ENCODE results near the gene FYN.
"Not testable (repeated sequence)": the region's sequence is repeated elsewhere in the genome, so short reads cannot be mapped to it uniquely, and the experiment has no call there.

FYN gene

DNA sequence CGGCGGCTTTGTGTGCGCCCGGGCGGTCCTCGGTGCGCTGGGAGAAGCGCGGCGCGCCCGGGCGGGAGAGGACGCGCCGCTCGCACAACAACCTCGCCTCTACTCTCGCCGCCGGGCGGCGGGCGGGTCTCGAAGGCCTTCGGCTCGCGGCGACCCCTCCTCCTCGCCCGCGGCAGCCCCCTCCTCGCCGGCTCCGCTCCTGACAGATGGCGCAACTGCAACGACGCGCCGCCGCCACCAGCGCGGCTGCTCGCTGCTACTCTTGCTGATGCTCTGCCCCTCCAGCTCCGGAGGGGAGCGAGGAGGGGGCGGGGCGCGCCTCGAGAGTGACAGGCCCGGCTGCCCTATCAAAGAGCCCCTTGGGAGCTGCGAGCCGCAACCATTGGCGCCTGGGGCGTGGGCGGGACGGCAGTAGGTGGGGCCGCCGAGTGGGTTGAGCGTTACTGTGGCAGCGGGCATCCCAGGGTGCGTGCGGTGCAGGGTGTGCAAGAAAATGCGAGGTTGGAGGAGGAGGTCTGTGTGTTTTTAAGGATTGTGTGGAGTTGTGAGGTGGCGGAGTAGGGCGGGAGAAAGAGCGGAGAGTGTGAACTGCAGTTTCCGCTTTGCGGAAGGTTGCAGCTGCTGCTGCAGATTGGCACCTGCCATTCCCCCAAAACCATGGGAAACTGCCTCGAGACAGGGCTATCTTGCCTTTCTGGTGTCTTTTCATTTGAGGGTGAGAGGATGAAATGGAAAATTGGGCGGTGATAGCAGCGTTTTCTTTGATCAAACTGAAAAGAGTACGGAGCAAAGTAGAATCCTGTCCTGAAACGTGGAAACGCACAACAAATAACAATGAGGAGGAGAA lies at the start of gene FYN:
Gene FYN, minus strand, starts transcription at position 275 of the 847 bp plus-strand sequence. CDS start 153,401 bp downstream, outside the sequence.
- peak; percentile 97 to 98 for DNase-seq

DNA sequence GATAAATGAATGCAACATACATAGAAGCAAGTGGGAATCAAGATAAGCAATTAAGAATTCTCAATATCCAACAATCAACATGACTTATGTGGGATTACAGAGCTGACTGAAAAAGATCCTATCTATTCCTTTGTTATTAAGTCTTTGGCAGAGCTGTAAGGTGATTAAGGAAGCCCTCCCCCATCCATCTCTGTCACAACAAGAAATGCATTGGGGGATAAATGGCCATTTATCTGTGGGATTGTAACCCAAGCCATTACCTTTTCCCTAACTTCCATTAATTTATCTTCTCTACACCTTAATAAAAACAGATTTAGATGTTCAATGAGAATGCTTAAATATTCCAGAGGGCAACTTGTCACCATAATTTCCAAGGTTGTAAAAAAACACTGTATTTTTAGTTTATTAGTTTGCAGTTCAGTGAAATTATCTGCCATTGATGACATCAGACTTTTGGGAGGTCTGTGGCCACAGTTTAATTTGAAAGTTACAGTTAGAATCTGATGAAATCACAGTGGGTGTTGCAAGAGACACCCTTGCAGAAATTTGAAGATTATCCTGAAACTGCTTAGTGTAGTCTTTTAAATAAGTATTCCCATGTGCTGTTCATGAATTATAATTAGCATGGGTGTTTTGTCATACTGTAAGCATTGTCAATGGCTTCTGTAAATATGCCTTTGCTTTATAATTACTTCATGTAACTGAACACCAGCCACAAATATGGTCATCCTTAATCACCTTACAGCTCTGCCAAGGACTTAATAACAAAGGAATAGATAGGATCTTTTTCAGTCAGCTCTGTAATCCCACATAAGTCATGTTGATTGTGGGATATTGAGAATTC lies 49.4 kb upstream of the FYN start:
- DNase-seq, result no peak

DNA sequence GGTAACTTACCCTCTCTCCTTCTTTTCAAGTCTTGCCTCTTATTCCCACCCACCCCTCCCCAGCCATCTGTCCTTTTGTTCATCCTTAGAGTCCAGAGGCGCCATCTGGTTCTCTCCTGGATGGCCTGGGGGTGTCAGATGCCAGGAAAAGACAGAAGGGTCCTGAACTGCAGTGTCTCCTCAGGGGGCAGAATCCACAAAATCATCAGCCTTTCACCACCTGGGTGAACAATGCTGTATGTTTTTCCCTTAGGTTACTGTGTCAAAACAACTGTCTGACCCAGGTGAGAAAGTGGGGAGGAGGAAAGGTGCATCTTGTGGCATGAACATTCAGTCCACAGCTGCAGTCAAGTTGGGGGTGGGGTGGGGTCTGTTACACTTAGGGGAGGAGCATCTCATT lies 47.9 kb upstream of the FYN start:
- DNase-seq, result no peak

DNA sequence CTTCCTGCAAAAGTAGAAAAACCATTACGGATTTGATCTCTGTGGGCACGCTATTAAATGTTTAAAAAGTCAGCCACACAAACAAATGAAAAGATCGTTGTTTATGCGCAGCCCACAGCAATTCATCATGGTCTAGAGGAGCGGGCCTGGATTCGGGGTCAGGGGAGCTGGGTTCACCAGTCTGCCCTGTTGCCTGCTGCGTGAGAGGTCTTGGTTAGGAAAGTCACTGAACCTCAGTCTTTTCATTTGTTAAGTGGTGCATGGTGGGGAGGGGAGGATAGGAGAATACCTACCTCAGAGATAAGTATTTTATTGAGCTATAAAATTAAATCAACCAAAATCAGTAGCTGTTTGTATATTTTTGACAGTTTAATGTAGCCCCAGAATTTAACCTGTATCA lies 47.3 kb upstream of the FYN start:
- DNase-seq, result no peak

DNA sequence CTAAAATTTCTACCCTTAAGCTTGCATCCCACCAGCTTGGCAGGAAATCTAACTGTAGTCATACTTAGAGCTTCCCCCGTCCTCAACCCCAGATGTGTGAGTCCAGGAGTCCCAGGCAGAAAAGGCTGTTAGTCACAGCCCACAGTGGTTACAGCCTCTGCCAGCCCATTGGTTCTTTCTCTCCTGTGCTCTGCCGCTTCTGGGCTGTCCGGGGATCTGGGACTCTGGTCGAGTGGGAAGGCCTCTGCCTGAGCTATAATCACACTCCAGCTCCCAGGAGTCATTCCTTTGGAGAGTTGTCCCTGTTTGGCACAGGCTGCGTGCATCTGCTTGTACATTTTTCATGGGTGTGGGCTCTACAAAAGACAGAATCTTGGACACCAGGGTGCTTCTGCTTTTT lies 45.6 kb upstream of the FYN start:
- no peak for DNase-seq

DNA sequence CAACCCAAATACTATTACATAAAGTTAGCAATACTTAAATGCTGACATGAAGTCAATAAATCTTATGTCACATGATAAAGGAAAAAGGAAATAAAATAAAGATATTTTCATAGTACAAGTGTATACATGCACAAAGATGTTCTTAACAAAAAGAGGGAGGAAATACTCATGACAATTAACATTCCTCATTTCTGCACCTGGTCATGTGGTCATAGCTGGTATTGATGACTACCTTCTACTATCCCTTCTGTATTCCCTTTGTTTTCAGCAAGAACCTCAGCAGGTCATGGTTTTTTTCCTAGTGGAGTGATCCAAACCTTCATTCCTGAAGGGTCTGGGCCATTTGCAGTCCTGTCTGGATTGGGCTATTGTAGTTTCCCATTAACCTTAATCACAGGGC lies 43.5 kb upstream of the FYN start:
- DNase-seq, result no peak

DNA sequence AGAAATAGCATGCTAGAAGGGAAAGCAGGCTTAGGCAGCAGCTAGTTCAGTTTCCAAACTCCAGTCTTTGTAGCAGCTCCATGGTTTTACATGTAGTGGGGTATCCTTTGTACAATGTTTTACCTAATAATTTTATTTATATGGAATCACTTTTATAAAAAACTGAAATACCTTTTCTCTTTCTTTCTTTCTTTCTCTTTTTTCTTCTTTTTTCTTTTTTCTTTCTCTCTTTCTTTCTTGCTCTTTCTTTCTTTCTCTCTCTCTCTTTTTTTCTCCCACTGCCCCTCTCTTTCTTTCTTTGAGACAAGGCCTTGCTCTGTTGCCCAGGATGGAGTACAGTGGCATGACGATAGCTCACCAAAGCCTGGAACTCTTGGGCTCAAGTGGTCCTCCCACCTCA lies 41.4 kb upstream of the FYN start:
- no peak for DNase-seq

DNA sequence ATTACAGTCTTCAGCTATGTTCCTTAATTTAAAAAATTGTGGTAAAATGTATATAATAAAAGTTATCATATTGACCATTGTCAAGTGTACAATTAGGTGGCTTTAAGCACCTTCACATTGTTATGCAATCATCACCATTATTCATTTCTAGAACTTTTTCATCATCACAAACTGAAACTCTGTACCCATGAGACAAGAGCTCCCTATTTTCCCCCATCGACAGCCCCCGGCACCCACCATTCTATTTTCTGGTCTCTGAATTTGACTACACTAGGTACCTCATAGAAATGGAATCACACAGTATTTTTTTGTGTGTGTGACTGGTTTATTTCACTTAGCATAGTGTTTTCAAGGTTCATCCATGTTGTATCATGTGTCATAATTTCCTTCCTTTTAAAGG lies 39.7 kb upstream of the FYN start:
- DNase-seq, result no peak

DNA sequence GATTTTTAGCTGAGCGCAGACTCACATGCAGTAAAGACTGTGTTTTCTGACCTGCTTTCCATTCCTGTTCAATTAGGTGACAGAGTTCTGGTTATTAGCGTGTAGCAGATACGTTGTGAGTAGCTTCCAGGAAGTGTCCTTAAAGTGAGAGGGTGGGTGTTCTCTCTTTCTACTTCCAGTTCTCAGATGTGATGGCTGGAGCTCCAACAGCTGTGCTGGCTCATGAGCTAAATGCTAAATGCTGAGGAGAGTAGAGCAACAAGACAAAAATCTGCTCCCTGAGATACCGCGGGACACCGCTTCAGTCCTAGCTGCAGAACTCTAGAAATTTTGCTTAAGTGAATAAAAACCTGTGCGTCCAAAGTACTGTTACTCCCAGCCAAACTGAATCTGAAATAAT lies 38.2 kb upstream of the FYN start:
- no peak for DNase-seq

DNA sequence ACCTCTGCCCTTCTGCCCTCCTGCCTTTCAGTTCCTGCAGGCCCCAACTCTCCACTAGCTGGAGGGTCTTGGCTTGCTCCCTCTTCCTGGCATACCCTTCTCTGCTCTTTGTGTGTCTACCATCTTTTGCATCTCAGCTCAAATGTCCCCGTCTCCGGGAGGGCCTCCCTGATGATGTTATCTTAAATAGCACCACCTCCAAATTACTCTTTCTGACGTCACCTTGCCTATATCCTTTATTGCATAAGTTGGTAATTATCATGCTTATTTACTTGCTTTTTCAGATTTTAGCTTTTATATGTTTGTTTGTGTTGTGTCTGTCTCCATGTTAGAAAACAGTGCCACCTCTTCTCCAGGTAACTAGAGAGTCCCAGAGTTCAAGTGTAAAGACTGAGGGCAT lies 36.0 kb upstream of the FYN start:
- DNase-seq, result no peak

DNA sequence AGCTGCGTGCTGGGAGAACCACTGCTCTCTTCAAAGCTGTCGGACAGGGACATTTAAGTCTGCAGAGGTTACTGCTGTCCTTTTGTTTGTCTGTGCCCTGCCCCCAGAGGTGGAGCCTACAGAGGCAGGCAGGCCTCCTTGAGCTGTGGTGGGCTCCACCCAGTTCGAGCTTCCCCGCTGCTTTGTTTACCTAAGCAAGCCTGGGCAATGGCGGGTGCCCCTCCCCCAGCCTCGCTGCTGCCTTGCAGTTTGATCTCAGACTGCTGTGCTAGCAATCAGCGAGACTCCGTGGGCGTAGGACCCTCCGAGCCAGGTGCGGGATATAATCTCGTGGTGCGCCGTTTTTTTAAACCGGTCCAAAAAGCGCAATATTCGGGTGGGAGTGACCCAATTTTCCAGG lies 35.1 kb upstream of the FYN start:
- DNase-seq, result not testable (repeated sequence)

DNA sequence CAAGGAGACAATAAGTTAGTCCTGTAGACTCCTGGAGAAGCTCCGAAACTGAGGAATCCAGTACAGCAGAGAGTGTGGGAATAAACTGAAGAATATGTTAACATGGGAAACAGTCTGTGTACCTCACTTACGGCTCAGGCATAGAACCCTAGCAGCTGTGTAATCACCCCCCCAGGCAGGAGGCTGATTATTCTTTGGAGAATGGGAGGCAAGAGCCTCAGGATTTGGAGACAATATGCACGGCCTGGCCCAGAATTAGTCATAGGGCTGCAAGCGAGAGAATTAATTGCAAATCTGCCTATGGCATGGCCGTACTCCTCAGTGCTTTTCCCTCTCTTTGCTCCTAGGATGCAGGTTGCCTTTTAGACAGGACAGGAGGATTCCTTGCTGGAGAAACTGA lies 27.5 kb upstream of the FYN start:
- no peak for DNase-seq

DNA sequence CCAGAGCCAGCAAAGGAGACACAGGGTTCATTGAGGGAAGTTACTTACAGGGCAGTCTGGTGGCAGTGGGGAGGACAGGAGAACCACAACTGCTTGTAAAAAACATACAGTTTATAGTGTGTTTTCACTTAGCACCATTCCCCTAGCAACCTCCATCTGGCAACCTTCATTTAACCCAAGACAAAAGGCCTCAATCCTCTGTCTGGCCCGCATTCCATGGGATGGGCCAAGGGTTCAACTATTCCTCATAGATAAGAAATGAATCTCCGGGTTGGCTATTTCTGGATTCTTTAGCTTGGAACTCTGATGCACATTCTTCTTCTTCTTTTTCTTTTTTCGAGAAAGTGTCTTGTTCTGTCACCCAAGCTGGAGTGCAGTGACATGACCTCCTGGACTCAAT lies 26.3 kb upstream of the FYN start:
- DNase-seq, result no peak

DNA sequence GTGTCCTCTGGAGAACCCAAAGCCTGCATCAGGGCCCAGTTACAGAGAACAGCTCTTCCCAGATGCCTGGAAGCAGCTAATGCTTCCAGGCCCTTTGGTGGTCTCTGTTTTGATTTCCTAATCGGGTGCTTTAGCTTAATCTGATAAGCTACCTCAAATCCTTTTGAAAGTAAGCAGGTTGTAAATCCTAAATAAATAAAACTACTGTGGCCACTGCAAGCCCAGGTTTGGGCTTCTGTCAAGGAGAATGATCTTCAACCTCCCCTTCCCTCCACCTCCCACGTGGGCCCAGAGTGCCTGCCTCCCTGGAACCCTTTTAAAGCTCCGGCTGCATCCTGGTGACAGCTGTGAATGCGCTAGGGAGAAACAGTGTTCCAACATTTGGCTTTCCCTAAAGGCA lies 25.2 kb upstream of the FYN start:
- DNase-seq, result no peak

DNA sequence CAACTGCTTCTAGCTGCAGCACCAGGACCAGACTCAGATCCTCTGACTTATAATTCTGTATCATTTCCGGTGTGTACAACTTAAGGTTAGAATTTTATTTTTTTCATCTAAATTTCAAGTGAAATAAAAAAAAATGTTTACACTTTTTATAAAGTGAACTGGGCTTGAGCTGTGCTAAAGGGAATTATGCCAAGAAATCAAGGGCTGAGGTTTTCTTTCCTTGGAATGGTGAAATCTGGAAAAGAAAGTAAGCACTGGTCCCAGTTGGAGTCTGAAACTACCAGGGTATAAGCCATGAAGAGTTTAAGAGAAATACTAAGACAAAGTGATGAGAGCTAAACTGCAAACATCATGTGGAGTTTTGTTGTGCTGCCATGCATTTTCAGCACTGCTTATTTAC lies 21.7 kb upstream of the FYN start:
- DNase-seq, result no peak

DNA sequence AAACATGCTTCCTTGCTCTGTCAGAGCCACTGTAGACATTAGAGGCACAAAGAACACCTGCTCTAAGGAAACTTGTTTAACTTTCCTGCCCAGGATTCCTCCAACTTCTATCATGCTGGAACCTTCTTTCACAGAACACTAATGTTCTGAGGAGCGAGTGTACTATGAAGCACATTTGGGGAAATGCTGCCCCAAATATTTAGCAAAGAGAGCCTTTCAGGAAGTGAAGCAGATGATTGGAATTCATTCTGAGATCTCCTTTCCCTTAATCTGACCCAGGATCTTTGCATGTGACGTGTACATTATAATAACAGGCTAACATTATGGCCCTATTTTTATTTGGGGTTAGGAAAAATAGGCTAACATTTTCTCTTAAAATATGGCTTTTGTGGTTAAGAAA lies 21.0 kb upstream of the FYN start:
- DNase-seq, result no peak

DNA sequence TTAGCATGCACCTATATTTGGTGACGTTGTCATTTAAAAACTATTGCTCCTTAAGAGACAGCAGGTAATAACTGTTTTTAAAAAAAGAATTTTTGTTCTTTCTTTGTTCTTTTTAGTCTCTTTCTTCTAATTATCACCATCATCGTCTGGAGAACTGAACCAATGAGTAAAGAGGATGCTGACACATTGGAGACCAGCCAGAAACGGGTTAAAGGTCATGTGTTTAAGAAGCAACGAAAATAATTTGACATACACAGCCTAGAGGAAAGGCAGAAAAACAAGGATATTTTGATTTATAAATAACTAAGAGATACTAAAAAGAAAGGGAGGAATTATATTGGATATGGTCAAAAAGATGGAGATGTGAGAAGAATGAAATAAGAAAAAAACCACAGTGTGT lies 19.2 kb upstream of the FYN start:
- no peak for DNase-seq

DNA sequence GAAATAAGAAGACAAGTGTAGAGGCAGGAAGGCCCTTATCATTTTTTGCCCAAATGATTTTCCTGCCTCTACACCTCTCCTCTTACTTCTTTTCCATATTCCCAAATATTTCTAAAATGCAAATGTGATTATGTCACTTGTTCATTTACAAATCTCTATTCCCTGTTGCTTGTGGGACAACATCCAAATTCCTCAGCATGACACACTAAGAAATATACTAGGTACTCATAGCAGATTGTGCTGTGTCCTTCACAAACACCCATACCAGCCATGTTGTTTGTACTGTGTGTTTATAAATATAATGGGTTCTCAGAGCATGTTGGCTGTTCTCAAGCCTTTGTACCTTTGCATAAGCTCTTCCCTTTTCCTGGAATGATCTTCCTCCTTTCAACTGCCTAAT lies 17.7 kb upstream of the FYN start:
- no peak for DNase-seq

DNA sequence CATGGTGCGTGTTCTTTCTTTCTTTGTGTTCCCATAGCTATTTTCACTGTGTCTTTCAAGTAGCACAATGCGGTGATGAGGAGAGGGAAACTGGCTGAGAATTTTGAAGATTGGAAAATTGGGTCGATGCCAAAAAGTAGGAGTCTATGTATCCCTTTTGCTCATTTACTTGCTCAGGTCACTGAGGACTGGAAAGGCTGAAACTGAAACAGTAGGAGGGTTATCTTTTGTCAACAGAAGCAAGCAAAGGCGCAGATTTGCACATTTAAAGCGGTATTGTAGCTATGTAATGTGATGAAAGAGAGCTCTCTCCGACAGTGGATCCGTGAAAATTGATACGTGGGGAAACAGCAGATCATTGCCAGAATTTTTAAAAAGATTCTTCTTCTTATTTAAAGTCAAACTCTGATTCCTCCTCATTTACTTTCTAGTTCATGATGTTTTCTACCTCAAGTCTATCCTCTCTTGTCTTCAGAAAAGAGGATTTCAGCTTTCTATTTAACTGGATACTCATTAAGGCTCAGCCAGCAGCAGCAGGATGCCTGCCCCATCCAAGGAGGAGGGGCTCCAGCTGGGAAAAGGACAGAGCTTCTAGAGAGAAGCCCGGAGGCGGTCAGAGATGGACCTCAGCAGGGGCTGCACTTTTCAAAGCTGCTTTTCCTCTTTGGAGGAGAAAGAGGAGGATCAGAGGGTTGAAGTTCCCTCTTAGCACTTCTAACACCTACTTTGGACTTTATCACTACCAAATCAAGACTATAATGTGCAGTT lies 15.9 kb upstream of the FYN start:
- DNase-seq, result peak in 1 of 2 donors; percentile 25

DNA sequence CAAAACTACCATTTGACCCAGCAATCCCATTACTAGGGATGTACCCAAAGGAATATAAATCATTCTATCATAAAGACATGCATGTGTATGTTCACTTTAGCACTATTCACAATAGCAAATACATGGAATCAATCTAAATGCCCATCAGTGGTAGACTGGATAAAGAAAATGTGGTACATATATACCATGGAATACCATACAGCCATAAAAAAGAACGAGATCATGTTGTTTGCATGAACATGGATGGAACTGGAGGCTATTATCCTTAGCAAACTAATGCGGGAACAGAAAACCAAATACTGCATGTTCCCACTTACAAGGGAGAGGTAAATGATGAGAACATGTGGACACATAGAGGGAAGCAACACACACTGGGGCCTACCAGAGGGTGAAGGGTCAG lies 13.5 kb upstream of the FYN start:
- DNase-seq, result not testable (repeated sequence)

DNA sequence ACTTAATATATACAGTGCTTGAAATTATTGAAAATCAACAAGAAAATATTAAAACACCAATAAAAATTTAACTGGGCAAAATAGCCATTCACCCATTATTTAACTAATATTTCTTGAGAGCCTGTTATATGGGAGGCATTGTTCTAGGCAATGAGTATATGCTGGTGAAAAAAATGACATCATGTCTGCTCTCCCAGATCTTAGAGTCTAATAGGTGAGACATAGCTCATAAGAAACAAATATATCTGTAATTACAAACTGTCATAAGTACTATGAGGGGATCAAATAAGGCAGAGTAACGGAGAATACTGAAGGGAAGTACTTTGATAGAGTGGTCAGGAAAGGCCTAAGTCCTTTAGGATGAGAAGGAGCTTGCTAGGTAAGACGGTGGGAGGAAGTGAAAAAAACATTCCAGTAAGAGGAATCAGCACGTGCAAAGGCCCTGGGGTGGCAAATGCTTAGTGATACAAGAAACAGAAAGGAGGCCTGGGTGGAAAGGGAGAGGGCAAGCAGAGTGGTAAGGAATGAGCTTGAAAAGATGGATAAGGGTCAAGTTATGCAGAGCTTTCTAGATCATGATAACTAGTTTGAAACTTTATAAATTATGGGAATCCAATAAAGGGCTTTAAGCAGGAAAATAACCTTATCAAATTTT lies 12.2 kb upstream of the FYN start:
- no peak for DNase-seq

DNA sequence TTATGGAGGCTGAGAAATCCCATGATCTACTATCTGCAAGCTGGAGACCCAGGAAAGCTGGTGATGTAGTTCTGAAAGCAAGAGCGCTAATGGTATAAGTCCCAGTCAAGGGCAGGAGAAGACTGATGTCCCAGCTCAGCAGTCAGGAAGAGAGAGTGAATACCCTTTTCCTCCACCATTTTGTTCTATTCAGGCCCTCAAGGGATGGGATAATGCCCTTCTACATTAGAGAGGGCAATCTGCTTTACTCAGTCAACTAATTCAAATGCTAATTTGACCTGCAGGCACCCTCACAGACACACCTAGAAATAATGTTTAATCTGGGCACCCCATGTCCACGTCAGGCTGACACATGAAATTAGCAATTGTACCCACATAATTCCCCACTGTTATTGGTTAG lies 10.8 kb upstream of the FYN start:
- no peak for DNase-seq
